GM18508 (cell line): Measurements from ENCODE around the gene PDE4D.

Experiments used
- ATAC-seq: cut with Tn5 transposase; IDR thresholded peaks from one replicate; pipeline ENCODE4 v1.9.1; 2021; ENCODE audit warnings: moderate number of reproducible peaks; ENCODE audit not compliant: insufficient read depth, unreplicated experiment

PDE4D gene

DNA sequence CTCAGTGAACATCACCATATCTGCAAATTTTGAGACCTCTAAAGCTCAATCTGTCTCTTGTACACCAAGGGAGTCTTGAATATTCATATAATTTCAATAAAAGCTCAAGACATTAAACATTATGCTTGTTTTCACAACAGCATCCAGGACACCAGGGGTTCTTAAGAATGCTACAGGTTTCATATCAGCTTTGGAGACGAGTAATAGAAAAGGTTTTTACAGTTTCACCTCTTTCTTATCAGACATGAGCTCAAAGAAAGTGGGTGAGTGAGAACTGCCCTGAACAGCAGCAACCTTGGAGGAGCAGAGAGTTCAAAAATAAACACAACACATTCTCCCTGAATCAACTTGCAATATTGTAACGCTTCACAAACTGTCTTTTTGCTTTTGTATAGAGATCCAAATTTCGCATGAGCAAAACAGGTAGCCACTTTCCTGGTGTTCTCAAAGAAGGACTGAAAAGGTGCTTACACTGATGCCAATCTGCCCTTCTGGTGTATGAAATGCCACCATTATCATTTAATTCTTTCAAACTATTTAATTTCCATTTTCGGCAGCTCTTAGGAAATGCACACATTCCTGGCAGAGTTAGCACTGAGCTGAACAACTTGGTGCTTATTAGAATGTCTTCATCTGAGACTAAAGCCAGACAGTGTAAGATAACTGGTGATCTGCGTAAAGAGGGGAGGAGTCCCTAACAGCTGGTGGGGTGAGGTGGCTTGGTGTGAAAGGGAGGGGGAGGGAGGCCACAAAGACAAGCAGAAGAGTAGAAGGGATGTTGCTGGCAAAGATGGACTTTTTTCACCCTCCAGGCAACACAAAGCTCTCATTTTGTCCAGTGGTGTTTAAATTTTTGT, 535.3 kb downstream of the PDE4D start:
- ATAC-seq: no peak

GRCh38 chr5:59357381-59357977, 536.0 kb downstream of the PDE4D start:
- no peak for ATAC-seq

DNA sequence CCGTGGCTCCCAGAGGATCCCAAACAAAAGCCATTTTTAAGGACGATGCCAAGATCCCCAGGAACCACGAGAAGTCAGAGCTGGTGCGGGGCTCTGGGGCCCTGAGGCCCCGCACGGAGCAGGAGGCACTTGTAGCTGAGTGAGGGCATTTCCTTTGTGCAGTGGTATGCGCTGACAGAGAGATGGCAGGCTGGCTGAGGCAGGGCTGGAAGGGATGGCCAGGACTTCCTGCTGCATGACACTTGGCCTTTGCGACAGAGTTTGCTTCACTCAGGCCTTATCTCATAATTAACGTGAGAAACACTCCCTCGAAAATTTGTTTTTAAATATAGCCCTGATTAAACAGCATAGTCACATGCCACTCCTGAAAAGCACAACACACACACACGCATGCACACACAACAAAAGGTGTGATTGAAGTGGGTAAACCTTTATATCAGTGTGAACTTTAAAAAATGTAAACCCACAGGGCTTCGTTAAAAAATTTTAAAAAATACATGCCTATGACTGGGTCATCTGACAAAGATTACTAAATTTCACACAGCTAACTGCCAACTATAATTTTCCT, 536.6 kb downstream of the PDE4D start:
- no peak for ATAC-seq

- no peak for ATAC-seq
Measured at GRCh38 chr5:59354811-59355210, 538.7 kb downstream of the PDE4D start.

GRCh38 chr5:59354274-59354673, 539.3 kb downstream of the PDE4D start:
- ATAC-seq: no peak

GRCh38 chr5:59351076-59351794, 542.3 kb downstream of the PDE4D start:
- ATAC-seq: no peak

GRCh38 chr5:59348189-59348588, 545.3 kb downstream of the PDE4D start:
- no peak for ATAC-seq

DNA sequence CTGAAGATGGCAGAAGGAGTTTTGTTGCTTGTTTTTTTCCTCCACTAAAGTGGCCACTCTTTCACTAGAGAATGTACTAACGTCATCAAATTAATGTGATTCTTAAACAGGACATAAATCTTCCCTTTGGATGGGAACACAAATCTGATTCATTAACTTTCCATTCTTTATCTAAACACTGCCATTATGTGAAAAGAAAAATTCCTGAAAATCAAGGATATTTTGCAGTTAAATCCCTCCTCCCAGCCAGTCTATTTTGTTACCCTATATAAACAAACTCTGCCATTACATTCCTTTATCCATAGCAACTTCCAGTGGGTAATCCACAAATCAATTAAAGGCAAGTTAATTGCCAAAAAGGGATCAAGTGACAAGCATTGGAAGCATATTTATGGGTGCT, 546.5 kb downstream of the PDE4D start:
- no peak for ATAC-seq

DNA sequence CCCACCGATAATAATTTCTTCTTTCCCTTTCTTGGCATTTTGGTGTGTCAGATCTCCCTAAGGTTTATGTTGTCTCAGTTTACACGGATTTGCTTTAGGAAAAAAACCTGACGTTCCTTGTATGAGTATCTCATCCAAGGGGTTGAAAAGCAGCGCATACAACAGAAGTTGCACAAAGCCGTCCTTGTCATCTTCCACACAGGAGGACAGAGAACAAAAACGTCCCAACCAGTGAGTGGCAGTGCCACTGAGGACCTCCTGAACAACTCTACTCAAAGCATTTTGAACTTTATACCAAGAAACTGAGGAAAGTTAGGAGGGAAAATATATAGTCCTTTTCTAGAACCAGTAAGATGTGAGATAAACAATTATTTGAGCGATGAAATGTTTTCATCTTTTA, 547.0 kb downstream of the PDE4D start:
- ATAC-seq: no peak

DNA sequence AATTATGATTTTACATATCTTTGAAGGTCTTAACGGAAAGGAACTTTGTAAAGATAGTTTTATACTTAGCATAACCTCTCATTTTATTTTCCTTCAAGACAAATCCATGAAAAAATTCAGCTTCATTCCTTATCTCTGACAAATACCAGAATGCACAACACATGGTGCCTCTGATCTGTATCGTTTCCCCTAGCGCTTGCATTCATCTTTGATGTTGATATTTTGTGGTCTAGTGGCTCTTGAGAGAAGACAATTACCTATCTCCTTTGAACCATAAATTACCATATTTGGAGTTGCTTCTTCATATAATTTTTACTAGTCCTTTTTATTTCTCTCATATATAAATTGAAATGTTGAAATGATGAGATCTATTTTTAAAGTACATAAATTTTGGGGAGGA, 551.3 kb downstream of the PDE4D start:
- no peak for ATAC-seq

- ATAC-seq: no peak
Measured at GRCh38 chr5:59341760-59342159, 551.8 kb downstream of the PDE4D start.

DNA sequence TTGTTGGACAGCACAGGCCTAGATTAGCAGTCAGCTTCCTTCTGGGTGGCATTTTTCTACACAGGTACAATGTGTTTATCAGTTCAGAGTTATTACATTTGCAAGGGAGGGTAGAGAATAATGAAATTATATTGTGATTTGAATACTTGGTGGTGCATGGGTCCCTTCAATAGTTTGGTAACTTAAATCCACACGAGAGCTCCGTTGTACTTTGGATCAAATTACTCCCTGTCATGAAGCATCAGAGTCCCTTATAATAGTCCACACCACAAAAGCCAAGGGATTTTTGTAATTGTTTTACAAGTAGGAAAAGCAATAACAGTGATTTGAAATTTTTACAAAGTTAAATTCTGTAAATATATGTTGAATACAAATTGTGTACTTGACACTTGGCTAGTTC, 552.4 kb downstream of the PDE4D start:
- ATAC-seq: no peak

DNA sequence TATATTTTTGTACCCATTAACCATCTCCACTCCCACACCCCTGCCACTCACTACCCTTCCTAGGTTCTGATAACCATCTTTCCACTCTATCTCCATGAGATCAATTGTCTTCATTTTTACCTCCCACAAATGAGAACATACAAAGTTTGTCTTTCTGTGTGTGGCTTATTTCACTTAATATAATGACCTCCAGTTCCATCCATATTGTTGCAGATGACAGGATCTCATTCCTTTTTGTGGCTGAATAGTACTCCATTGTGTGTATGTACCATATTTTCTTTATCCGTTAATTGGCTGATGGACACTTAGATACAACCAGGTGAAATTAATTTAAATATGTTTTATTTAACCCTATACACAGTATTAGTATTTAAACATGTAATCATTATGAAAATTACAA, 552.9 kb downstream of the PDE4D start:
- no peak for ATAC-seq

DNA sequence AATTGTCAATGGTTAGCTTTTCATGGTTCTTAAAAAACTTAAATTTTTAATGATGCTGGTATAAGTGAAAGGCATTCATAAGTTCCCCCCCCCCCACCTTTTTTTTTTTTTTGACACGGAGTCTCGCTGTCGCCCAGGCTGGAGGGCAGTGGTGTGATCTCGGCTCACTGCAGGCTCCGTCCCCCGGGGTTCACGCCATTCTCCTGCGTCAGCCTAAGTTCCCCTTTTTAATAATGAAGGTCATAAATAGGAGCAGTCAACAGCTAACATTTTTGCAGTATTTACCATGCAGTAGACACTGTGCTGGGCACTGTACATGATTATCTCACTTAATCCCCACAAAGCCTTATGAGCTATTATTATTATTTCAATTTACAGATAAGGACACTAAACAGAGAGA, 556.3 kb downstream of the PDE4D start:
- ATAC-seq: no peak

DNA sequence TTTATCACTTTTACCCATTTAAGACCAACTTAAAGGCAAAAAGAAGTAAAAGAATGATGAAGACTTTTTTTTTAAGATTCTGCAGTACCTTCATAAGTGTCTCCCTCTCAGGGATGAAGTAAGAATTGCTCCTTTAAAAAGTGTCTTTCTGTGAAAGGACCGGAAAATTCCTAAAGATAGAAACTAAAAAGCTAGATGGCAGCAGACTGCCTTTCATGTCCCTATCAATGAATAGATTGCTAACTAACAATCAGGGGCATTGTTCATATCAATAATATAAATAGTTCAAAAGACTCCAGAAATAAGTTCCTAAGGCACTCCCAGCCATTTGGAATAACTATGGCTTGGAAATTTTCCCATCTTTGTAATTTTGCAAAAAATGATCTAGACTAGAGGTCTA, 558.0 kb downstream of the PDE4D start:
- no peak for ATAC-seq

- ATAC-seq: no peak
Measured at GRCh38 chr5:59333416-59333815, 560.1 kb downstream of the PDE4D start.

GRCh38 chr5:59332236-59332973, 561.1 kb downstream of the PDE4D start:
- ATAC-seq: no peak

GRCh38 chr5:59330680-59331079, 562.8 kb downstream of the PDE4D start:
- ATAC-seq: no peak

- no peak for ATAC-seq
Measured at GRCh38 chr5:59328709-59329296, 564.7 kb downstream of the PDE4D start.
